Heart right ventricle (tissue), 16 donors: ENCODE measurements around the gene SMARCE1. TPM values are rescaled to one million over a fixed set of nuclear protein-coding genes. Genes with fewer than 3 reads are reported as not detected.

Source experiments
- ATAC-seq, 8 donors: fragments of 200-7000 bp; cut with Tn5 transposase; one replicate each; pipeline ENCODE4 v1.9.1; 2020; ENCODE audit warnings: mild to moderate bottlenecking in 8 of 8, moderate library complexity in 8 of 8, moderate number of reproducible peaks in 1 of 8
- DNase-seq, 2 donors: peaks; one replicate each; pipeline ENCODE4 v3.0.0-alpha.2; 2020
- H3K27ac ChIP-seq, 10 donors: fragments of 200-600 bp; sonication (generic) in 2 of 10; one replicate each; pipeline versions ENCODE4 v1.5.0 to v1.8.0; 2020 to 2022; ENCODE audit warnings: mild to moderate bottlenecking in 3 of 10
- H3K27me3 ChIP-seq, 7 donors: fragments of 200-600 bp; one replicate each; pipeline ENCODE4 v1.8.0; 2021 to 2022; ENCODE audit warnings: mild to moderate bottlenecking in 2 of 7
- H3K36me3 ChIP-seq, 9 donors: fragments of 200-600 bp; sonication (generic) in 1 of 9; one replicate each; pipeline versions ENCODE4 v1.5.0 to v1.8.0; 2020 to 2022; ENCODE audit warnings: mild to moderate bottlenecking in 2 of 9
- H3K4me1 ChIP-seq, 9 donors: fragments of 200-600 bp; sonication (generic) in 1 of 9; one replicate each; pipeline versions ENCODE4 v1.5.0 to v1.8.0; 2020 to 2022; ENCODE audit warnings: mild to moderate bottlenecking in 4 of 9
- H3K4me3 ChIP-seq, 10 donors: fragments of 200-600 bp; sonication (generic) in 2 of 10; one replicate each; pipeline versions ENCODE4 v1.5.0 to v1.8.0; 2020 to 2022; ENCODE audit warnings: mild to moderate bottlenecking in 7 of 10, moderate library complexity in 2 of 10
- H3K9me3 ChIP-seq, 11 donors: fragments of 200-600 bp in 10 of 11; sonication (generic) in 2 of 11; one replicate each; pipeline versions ENCODE4 v1.5.0 to v1.8.0; 2013 to 2022; ENCODE audit warnings: mild to moderate bottlenecking in 2 of 11, control low read depth in 1 of 11, moderate library complexity in 1 of 11
- CTCF ChIP-seq, 9 donors: fragments of 200-600 bp; sonication (generic) in 2 of 9; IDR thresholded peaks; one replicate each; pipeline versions ENCODE4 v1.5.0 to v1.8.0; 2021 to 2022; ENCODE audit warnings: antibody characterized with exemption in 9 of 9, mild to moderate bottlenecking in 5 of 9, moderate library complexity in 1 of 9
- WGBS, 2 donors: extraction: QIAGEN DNeasy Blood & Tissue Kit; methylation state at CpG; one replicate each; pipeline ENCODE4 v1.1.7; 2013; ENCODE audit warnings: inconsistent platforms in 1 of 2; 5-methylcytosine and 5-hydroxymethylcytosine counted together
- intact Hi-C, 10 donors: fragments of 100-400 bp; cut with DNase I; formaldehyde crosslinking; loops; one replicate each; pipeline versions ENCODE4 v1.11.1 to v1.14.2; 2022
- polyA plus RNA-seq, 2 donors: library from polyadenylated mRNA; stranded (reverse); fragments of 200-250 nt; gene quantifications; one replicate each; pipeline ENCODE4 v1.2.3, GENCODE V29; 2013
- total RNA-seq, 10 donors: library from RNA; stranded (reverse); fragmentation: NEBNext Ultra II Directional in 3 of 10; extraction: Animal tissue kit (Norgen Biotek cat#: 25700) in 3 of 10; gene quantifications; one replicate each; pipeline versions ENCODE4 v1.2.1 to v1.2.4, GENCODE V29; 2021 to 2023
- donor health status: Arrhythmogenic right ventricular cardiomyopathy.
- donor health status: ischemic (EF 13 %, LVEDD 7.1; RV severe dilation, severe dysfunction).
- donor health status: healthy with polysubstance abuse.
- donor health status: DM: no; HTN: yes; CAD: no.
- donor health status: DM: no; HTN: no; CAD: no.
- donor health status: ischemic (EF 25% LVEDD 6.9; RV normal size, moderate dysfunction).
- donor health status: ischemic (EF 25% LVEDD 5.7; RV mildly dilated, moderate dysfunction).
- donor health status: healthy.
- donor health status: DM: yes; HTN: yes; CAD: no.
- donor health status: Ischemic cardiomyopathy.
- donor health status: ischemic (EF 35%, LVEDD 5.7; RV mildly dilated, moderate dysfunction).
- donor health status: nonischemic (EF 11% LVEDD 7.7; RV severe dilation, severe dysfunction).
- donor health status: DM: yes; HTN: yes; CAD: no.
- donor health status: PGD.
- donor health status: ischemic (EF 29% LVEDD 5.4; RV normal size, mild dysfunction).
- donor health status: nonischemic (EF 23%, LVEDD 6.1; RV moderate dilation, normal function).

Gene SMARCE1
- total and polyA plus RNA-seq, 12 donors, result 48.6 to 85.5 (median 65.3) TPM

- Histone ChIP-seq H3K27me3 (peaks cover 0 to 50% (median 12%) of the 10 kb centered on the region in 7 donors), H3K36me3 (no peaks in the 10 kb centered on the region), H3K4me3 (no peak overlapping the region), H3K27ac (peak overlapping the region in 1 of 10 donors; percentile 48), H3K4me1 (no peaks in the 10 kb centered on the region), H3K9me3 (peaks cover 0 to 3% (median 0%) of the 10 kb centered on the region in 11 donors)
- ATAC-seq (no peak), DNase-seq (no peak)
- intact Hi-C loops, result no loop called here
- 51 to 53% methylated on average over 4 of the region's 4 CpGs for WGBS, 2 donors
- TF ChIP-seq CTCF (IDR thresholded peaks at IDR 0.05), result no peak
Measured at GRCh38 chr17:40671282-40671681, 23.7 kb upstream of the SMARCE1 start.

DNA sequence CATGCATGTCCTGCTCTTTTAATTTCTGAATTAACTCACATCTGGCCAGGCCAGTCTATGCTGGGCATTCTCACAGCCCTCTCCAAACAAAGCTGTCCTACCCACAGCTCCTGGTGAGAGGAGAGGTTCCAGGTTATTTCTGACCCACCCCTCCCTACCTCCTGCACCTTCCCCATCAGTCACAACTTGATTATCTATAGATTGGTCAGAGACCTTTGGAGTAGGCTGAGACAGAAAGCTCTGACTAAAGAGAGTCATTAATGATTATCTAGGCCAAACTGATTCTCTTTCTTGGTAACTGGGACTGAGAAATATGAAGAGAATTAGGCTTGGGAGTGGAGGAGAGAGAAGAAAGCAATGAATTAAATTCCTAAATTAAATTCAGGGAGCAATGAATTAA, 18.7 kb upstream of the SMARCE1 start:
- no peak for TF ChIP-seq CTCF (IDR thresholded peaks at IDR 0.05)
- Histone ChIP-seq H3K27ac (no peak overlapping the region), H3K4me1 (peaks cover 0 to 4% (median 0%) of the 10 kb centered on the region in 9 donors), H3K36me3 (no peaks in the 10 kb centered on the region), H3K4me3 (no peak overlapping the region), H3K9me3 (peaks cover 0 to 3% (median 0%) of the 10 kb centered on the region in 11 donors), H3K27me3 (peaks cover 0 to 73% (median 27%) of the 10 kb centered on the region in 7 donors)
- intact Hi-C loops, result loop anchor here in 1 of 10 donors (2.0 kb wide), 1 partner anchor 78 kb away; no protein-coding TSS in a partner anchor
- no peak for DNase-seq
- no peak for ATAC-seq

DNA sequence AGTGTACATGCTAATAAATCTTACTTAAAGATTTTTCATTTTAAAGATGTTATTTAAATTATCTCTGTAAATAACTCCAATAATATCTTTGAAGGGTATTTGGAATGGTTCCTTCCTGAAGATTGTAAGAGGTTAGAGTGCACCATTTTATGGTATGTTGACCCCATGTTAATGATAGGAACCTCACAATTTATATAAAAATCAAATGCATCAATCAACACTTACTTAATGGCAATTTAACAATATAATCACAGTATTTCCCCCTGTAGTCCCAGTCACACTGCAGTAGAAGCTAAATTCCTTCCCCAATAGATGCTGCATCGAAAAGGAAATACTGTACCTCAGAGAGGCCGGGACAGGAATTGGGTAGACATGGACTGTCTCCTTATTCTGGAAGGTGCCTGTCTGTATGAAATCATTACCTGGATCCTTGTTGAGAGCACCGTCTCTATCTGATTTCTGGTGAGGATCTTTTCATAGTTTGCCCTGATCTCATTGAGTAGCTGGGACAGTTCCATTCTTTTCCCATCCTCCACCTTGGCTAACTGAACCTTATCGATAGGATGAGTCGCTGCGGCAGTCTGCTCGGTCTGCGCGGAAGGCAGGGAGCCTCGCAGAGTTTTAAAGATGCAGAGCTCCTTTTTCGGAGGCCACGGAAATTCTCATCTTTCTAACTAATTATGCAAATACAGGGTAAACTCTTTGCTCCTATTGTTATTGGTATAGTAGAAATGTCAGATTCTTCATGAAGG, 17.1 kb upstream of the SMARCE1 start, which contains the start of gene KRT222:
Gene KRT222, minus strand, starts transcription at position 596 of the 752 bp plus-strand sequence. Its CDS starts 78 bp downstream, at position 518.
- Histone ChIP-seq H3K27me3 (peaks cover 0 to 70% (median 27%) of the 10 kb centered on the region in 7 donors), H3K36me3 (no peaks in the 10 kb centered on the region), H3K9me3 (peaks cover 0 to 3% (median 0%) of the 10 kb centered on the region in 11 donors), H3K4me3 (peak within 1 kb of the TSS in 6 of 10 donors; percentile 6 to 27 (median 24)), H3K27ac (no peak within 1 kb of the TSS), H3K4me1 (peaks cover 0 to 4% (median 0%) of the 10 kb centered on the region in 9 donors)
- DNase-seq (no peak), ATAC-seq (no peak)
- intact Hi-C loops, result no loop called here
- WGBS, 2 donors, result 7 to 10% methylated on average over 12 of the region's 12 CpGs
- no peak for TF ChIP-seq CTCF (IDR thresholded peaks at IDR 0.05)

DNA sequence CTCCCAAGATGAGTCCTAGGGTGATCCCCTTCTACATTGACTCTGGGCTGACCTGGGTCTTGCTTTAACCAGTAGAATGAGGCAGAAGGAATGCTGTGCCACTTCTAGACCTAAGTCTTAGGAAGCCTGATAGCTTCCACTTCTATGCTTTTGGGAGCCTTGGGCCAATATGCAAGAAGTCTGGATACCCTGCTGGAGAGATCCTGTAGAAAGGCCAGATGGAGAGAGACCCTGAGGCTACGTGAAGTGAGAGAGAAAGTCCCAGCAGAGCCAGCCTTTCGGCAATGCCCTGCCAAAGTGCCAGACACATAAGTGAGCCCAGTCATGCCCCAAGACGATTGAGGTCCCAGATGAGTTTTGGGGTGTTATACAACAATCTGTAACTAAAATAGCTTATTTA, 15.6 kb upstream of the SMARCE1 start:
- TF ChIP-seq CTCF (IDR thresholded peaks at IDR 0.05), result no peak
- H3K27ac ChIP-seq, result no peak overlapping the region
- intact Hi-C loops, result no loop called here
- DNase-seq, result no peak
- no peak overlapping the region for H3K4me3 ChIP-seq
- no peak for ATAC-seq
- H3K27me3 ChIP-seq, result peaks cover 0 to 66% (median 27%) of the 10 kb centered on the region in 7 donors
- WGBS, 2 donors, result 76 to 83% methylated on average over 3 of the region's 3 CpGs
- H3K36me3 ChIP-seq, result no peaks in the 10 kb centered on the region
- peaks cover 0 to 4% (median 0%) of the 10 kb centered on the region in 9 donors for H3K4me1 ChIP-seq
- H3K9me3 ChIP-seq, result no peaks in the 10 kb centered on the region
